K562 (cell line): ENCODE measurements around the gene CPSF4L. TPM values are rescaled to one million over a fixed set of nuclear protein-coding genes. Genes with fewer than 3 reads are reported as not detected.

ENCODE experiments used
- C11orf30 ChIP-seq: fragments of 450-650 bp; IDR thresholded peaks from 2 replicates; pipeline ENCODE4 v1.6.1; 2016; ENCODE audit warnings: low read depth, mild to moderate bottlenecking
- CBFA2T3 ChIP-seq: fragments of 450-650 bp; IDR thresholded peaks from 2 replicates; pipeline ENCODE4 v1.6.1; 2017
- CREM ChIP-seq: IDR thresholded peaks from 2 replicates; pipeline ENCODE4 v1.6.1; 2014; ENCODE audit warnings: antibody characterized with exemption, low read depth
- ELF1 ChIP-seq: fragments of 200-800 bp; sonication (Bioruptor generic); IDR thresholded peaks from 2 replicates; pipeline ENCODE4 v1.6.1; 2016; ENCODE audit warnings: missing genetic modification characterization, missing compliant biosample characterization
- GABPB1 ChIP-seq: sonication (generic); formaldehyde crosslinking; IDR thresholded peaks from 2 replicates; pipeline ENCODE4 v1.8.0; 2022; ENCODE audit warnings: mild to moderate bottlenecking, missing genetic modification reagents
- MTF1 ChIP-seq: fragments of 250-450 bp; sonication (Bioruptor Pico); IDR thresholded peaks from 2 replicates; pipeline ENCODE4 v1.9.0; 2021; ENCODE audit warnings: moderate library complexity, mild to moderate bottlenecking, inconsistent platforms, borderline replicate concordance
- POLR2G ChIP-seq: fragments of 200-400 bp; formaldehyde crosslinking; IDR thresholded peaks from 2 replicates; pipeline ENCODE4 v1.6.1; 2017; ENCODE audit warnings: low read depth, mild to moderate bottlenecking, antibody characterized with exemption, low read length, moderate library complexity
- POLR2H ChIP-seq: IDR thresholded peaks from 2 replicates; pipeline ENCODE4 v1.6.1; 2016; ENCODE audit warnings: missing genetic modification characterization, low read depth, mild to moderate bottlenecking, control low read depth, missing compliant biosample characterization, moderate library complexity
- RFX1 ChIP-seq: fragments of 450-650 bp; IDR thresholded peaks from 2 replicates; pipeline ENCODE4 v1.6.1; 2016; ENCODE audit warnings: mild to moderate bottlenecking, moderate library complexity
- RUNX1 ChIP-seq: sonication (generic); IDR thresholded peaks from 2 replicates; pipeline ENCODE4 v1.6.1; 2016; ENCODE audit warnings: antibody characterized with exemption, low read depth
- SAP30 ChIP-seq: fragments of 200-600 bp; sonication (generic); IDR thresholded peaks from 2 replicates; pipeline ENCODE4 v1.6.1; 2012; ENCODE audit warnings: borderline replicate concordance, low read depth, mild to moderate bottlenecking, moderate library complexity, low read length, control low read depth, inconsistent platforms; ENCODE audit not compliant: insufficient read depth, poor library complexity, severe bottlenecking
- ZBTB1 ChIP-seq: sonication (generic); formaldehyde crosslinking; IDR thresholded peaks from 2 replicates; pipeline ENCODE4 v1.8.1; 2023; ENCODE audit warnings: missing genetic modification reagents, low read depth, mild to moderate bottlenecking, borderline replicate concordance
- ZFX ChIP-seq: sonication (generic); formaldehyde crosslinking; IDR thresholded peaks from 2 replicates; pipeline ENCODE4 v1.8.0; 2022; ENCODE audit warnings: mild to moderate bottlenecking, missing genetic modification reagents, moderate library complexity
- ZKSCAN1 ChIP-seq: fragments of 150-350 bp; IDR thresholded peaks from 2 replicates; pipeline ENCODE4 v1.6.1; 2016; ENCODE audit warnings: low read depth, low read length
- ZNF197 ChIP-seq: fragments of 200-800 bp; sonication (Bioruptor generic); IDR thresholded peaks from 2 replicates; pipeline ENCODE4 v1.6.1; 2016; ENCODE audit warnings: low read depth, missing genetic modification characterization, missing compliant biosample characterization
- ZNF311 ChIP-seq: fragments of 250-450 bp; sonication (Bioruptor Pico); IDR thresholded peaks from 2 replicates; pipeline ENCODE4 v1.4.0; 2020; ENCODE audit warnings: mild to moderate bottlenecking, moderate library complexity
- ZNF668 ChIP-seq: fragments of 250-450 bp; sonication (Bioruptor Pico); IDR thresholded peaks from 2 replicates; pipeline ENCODE4 v1.8.0; 2022; ENCODE audit warnings: mild to moderate bottlenecking, inconsistent platforms
- polyA plus RNA-seq, 8 experiments: library from polyadenylated mRNA; depleted of rRNA in 4 of 8; stranded (reverse) in 5 of 8; unstranded in 3 of 8; fragments of >200 nt; fragmentation: Nextera tagmentation in 2 of 8; fragmentation: Illumina TruSeq in 1 of 8; extraction: Ambion mirVana in 2 of 8; extraction: Trizol in 1 of 8; gene quantifications; 2 replicates each; pipeline versions ENCODE4 v1.2.1 to v1.2.3, GENCODE V29; 2011 to 2014; ENCODE audit warnings: inconsistent platforms in 1 of 8, missing spikeins in 1 of 8
- total RNA-seq, 7 experiments: library from RNA; depleted of rRNA in 6 of 7; stranded (reverse); fragments of >200 nt in 6 of 7; fragmentation: Illumina TruSeq in 2 of 7; extraction: Trizol in 2 of 7; gene quantifications; 2 replicates each; pipeline versions ENCODE4 v1.2.1 to v1.2.3, GENCODE V29; 2011 to 2021; ENCODE audit warnings: low replicate concordance in 1 of 7
- TF ChIP-seq, protein P1 (sequence below): sonication (generic); formaldehyde crosslinking; IDR thresholded peaks from 2 replicates; pipeline ENCODE4 v1.8.0; 2023; ENCODE audit warnings: missing genetic modification reagents, mild to moderate bottlenecking, borderline replicate concordance
- TF ChIP-seq, protein P2 (sequence below): fragments of 200-800 bp; sonication (Bioruptor generic); IDR thresholded peaks from 2 replicates; pipeline ENCODE4 v1.6.1; 2017; ENCODE audit warnings: missing genetic modification characterization, missing compliant biosample characterization
- TF ChIP-seq, protein P3 (sequence below): fragments of 250-450 bp; sonication (Bioruptor Pico); IDR thresholded peaks from 2 replicates; pipeline ENCODE4 v1.5.0; 2021

The CPSF4L gene
- total and polyA plus RNA-seq, 9 of the 15 experiments (the other 6 are each of a cell fraction or from before 2014, with no cell fraction given), result not detected

DNA sequence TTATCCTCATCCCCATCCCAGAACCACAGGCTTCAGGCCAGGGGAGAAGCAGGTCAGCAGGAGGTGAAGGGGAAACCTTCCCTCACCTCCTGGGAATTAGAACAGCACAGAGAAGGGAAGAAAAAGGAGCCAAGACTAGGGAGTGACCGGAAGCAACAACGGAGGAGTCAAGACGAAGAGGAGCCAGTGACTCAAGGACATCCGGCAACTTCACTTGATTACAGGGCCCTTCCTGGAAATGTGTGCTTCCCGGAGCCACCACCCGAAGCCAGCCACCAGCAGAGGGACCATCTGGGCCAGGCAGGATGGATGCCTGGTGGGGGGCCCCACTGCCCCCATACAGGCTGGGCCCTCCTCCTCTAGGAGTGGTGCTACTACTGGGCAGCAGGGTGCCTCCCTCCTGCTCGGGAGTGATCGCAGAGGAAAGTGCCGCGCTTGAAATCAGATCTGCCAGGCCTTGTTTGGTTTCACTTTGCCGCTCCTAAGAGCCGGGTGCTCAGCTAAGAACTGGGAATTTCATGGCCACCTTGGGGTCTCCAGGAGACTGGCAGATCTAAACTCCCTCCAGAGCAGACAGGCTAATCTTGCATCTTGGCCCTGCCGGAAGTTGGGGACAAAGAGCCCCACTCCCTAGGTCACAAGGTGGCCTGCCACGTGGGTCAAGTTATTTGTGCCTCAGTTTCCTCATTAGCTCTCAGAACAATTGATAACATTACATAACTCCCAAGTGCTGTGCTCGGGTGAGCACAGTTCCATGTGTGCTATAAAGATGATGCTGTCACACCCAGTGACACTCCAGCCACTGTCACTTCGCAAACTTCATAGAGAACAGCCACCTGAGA, 43.5 kb upstream of the CPSF4L start (continued):
- TF ChIP-seq, protein P1, sequence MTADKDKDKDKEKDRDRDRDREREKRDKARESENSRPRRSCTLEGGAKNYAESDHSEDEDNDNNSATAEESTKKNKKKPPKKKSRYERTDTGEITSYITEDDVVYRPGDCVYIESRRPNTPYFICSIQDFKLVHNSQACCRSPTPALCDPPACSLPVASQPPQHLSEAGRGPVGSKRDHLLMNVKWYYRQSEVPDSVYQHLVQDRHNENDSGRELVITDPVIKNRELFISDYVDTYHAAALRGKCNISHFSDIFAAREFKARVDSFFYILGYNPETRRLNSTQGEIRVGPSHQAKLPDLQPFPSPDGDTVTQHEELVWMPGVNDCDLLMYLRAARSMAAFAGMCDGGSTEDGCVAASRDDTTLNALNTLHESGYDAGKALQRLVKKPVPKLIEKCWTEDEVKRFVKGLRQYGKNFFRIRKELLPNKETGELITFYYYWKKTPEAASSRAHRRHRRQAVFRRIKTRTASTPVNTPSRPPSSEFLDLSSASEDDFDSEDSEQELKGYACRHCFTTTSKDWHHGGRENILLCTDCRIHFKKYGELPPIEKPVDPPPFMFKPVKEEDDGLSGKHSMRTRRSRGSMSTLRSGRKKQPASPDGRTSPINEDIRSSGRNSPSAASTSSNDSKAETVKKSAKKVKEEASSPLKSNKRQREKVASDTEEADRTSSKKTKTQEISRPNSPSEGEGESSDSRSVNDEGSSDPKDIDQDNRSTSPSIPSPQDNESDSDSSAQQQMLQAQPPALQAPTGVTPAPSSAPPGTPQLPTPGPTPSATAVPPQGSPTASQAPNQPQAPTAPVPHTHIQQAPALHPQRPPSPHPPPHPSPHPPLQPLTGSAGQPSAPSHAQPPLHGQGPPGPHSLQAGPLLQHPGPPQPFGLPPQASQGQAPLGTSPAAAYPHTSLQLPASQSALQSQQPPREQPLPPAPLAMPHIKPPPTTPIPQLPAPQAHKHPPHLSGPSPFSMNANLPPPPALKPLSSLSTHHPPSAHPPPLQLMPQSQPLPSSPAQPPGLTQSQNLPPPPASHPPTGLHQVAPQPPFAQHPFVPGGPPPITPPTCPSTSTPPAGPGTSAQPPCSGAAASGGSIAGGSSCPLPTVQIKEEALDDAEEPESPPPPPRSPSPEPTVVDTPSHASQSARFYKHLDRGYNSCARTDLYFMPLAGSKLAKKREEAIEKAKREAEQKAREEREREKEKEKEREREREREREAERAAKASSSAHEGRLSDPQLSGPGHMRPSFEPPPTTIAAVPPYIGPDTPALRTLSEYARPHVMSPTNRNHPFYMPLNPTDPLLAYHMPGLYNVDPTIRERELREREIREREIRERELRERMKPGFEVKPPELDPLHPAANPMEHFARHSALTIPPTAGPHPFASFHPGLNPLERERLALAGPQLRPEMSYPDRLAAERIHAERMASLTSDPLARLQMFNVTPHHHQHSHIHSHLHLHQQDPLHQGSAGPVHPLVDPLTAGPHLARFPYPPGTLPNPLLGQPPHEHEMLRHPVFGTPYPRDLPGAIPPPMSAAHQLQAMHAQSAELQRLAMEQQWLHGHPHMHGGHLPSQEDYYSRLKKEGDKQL (CRISPR knock-in tag), result 0 out of 2 replicates have a peak, but pooled peaks have one; percentile 49
- TF ChIP-seq C11orf30, result no peak; the same call in 1 of the 2 replicates
- TF ChIP-seq, protein P2, sequence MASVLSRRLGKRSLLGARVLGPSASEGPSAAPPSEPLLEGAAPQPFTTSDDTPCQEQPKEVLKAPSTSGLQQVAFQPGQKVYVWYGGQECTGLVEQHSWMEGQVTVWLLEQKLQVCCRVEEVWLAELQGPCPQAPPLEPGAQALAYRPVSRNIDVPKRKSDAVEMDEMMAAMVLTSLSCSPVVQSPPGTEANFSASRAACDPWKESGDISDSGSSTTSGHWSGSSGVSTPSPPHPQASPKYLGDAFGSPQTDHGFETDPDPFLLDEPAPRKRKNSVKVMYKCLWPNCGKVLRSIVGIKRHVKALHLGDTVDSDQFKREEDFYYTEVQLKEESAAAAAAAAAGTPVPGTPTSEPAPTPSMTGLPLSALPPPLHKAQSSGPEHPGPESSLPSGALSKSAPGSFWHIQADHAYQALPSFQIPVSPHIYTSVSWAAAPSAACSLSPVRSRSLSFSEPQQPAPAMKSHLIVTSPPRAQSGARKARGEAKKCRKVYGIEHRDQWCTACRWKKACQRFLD (CRISPR knock-in tag), result 0 out of 2 replicates have a peak, but pooled peaks have one; percentile 34
- peak; percentile 46 for TF ChIP-seq CREM
- TF ChIP-seq, protein P3, sequence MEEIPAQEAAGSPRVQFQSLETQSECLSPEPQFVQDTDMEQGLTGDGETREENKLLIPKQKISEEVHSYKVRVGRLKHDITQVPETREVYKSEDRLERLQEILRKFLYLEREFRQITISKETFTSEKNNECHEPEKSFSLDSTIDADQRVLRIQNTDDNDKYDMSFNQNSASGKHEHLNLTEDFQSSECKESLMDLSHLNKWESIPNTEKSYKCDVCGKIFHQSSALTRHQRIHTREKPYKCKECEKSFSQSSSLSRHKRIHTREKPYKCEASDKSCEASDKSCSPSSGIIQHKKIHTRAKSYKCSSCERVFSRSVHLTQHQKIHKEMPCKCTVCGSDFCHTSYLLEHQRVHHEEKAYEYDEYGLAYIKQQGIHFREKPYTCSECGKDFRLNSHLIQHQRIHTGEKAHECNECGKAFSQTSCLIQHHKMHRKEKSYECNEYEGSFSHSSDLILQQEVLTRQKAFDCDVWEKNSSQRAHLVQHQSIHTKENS (CRISPR knock-in tag), result no peak
- TF ChIP-seq ZBTB1 (CRISPR knock-in tag), result 0 out of 2 replicates have a peak, but pooled peaks have one; percentile 24
- peak; percentile 58; the same call in 1 of the 2 replicates for TF ChIP-seq CBFA2T3
- no peak for TF ChIP-seq ZNF668 (CRISPR knock-in tag)
- TF ChIP-seq MTF1, result no peak
- TF ChIP-seq ZKSCAN1, result no peak
- peak; percentile 61 for TF ChIP-seq ELF1
- peak; percentile 72 for TF ChIP-seq ZNF311 (CRISPR knock-in tag)
- TF ChIP-seq ZFX (CRISPR knock-in tag), result no peak
- no peak for TF ChIP-seq ZNF197 (CRISPR knock-in tag)
- no peak for TF ChIP-seq SAP30
- TF ChIP-seq GABPB1 (CRISPR knock-in tag), result peak; percentile 84
- no peak for TF ChIP-seq RFX1
- 0 out of 2 replicates have a peak, but pooled peaks have one; percentile 26 for TF ChIP-seq RUNX1
- TF ChIP-seq POLR2H (tag), result no peak
- TF ChIP-seq POLR2G, result peak; percentile 76
